Astrocyte of the cerebellum (primary cell): ENCODE data around the gene COL9A1.
"Not testable (repeated sequence)": the region's sequence is repeated elsewhere in the genome, so short reads cannot be mapped to it uniquely, and the experiment has no call there.

Source experiments
- DNase-seq: peaks from one replicate; pipeline ENCODE4 v3.0.0-alpha.2; 2011; ENCODE audit warnings: low read depth
- H3K4me3 ChIP-seq: 2 replicates; pipeline ENCODE4 v1.5.1; 2011; ENCODE audit warnings: mild to moderate bottlenecking, low read depth, low read length, moderate library complexity
- in situ Hi-C: cut with HindIII; loops from 2 replicates; pipeline ENCODE4 v1.10.0; 2017; ENCODE audit warnings: low sequenced_read_pairs
- TF ChIP-seq, protein P1 (sequence below): IDR thresholded peaks from 2 replicates; pipeline ENCODE4 v1.5.1; 2012; ENCODE audit warnings: low read length, low read depth, moderate library complexity, mild to moderate bottlenecking; ENCODE audit errors: missing control alignments

Gene COL9A1

DNA sequence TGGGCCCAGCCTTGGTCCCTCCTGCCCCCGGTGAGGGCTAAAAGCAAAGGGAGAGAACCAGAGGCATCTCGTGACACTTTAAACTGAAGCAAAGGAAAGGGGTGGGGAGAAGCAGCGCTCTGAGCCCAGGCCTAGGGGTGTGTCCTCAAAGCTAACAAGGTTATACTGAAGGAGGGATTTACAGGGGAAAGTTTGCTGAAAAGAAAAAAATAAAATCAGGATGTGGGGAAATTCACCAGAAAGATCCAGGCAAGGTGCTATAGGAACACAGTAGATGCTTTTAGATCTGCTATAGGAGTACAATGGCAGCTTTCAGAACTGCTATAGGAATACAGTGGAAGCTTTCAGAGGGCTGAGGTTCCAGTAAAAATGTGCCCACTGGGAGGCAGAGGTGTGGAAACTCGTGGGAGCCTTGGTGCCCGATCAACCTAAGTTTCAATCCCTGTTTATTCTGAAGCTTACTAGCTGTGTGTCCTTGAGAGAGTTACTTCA lies at the start of gene COL9A1:
Gene COL9A1 (minus strand): TSS at position 51 of the 492 bp plus-strand sequence. CDS start 160 bp downstream, outside the sequence.
- TF ChIP-seq, protein P1, sequence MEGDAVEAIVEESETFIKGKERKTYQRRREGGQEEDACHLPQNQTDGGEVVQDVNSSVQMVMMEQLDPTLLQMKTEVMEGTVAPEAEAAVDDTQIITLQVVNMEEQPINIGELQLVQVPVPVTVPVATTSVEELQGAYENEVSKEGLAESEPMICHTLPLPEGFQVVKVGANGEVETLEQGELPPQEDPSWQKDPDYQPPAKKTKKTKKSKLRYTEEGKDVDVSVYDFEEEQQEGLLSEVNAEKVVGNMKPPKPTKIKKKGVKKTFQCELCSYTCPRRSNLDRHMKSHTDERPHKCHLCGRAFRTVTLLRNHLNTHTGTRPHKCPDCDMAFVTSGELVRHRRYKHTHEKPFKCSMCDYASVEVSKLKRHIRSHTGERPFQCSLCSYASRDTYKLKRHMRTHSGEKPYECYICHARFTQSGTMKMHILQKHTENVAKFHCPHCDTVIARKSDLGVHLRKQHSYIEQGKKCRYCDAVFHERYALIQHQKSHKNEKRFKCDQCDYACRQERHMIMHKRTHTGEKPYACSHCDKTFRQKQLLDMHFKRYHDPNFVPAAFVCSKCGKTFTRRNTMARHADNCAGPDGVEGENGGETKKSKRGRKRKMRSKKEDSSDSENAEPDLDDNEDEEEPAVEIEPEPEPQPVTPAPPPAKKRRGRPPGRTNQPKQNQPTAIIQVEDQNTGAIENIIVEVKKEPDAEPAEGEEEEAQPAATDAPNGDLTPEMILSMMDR = no peak
- in situ Hi-C loops = no loop called here
- DNase-seq = no peak
- no peak within 1 kb of the TSS for H3K4me3 ChIP-seq

DNA sequence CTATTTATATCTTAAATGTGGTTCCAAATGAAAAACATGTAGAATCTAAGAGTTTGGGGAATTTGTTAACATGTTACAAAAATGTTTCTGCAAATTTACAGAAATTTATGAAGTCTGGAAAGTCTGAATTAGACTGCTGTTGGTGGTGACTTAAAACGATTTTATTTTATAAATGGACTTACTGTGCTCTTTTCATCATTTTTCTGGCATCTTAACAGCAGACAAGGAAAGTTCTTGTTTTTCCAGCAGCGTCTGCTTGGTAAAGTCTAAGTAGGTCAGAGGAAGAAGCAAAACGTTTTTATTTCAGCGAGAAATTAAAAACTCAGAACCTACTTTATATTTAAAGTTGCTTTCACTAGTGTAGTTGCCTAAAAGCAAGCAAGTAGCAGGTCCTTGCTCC lies 48.6 kb upstream of the COL9A1 start:
- H3K4me3 ChIP-seq = no peak overlapping the region
- TF ChIP-seq, protein P1 = no peak
- in situ Hi-C loops = no loop called here
- DNase-seq = no peak

DNA sequence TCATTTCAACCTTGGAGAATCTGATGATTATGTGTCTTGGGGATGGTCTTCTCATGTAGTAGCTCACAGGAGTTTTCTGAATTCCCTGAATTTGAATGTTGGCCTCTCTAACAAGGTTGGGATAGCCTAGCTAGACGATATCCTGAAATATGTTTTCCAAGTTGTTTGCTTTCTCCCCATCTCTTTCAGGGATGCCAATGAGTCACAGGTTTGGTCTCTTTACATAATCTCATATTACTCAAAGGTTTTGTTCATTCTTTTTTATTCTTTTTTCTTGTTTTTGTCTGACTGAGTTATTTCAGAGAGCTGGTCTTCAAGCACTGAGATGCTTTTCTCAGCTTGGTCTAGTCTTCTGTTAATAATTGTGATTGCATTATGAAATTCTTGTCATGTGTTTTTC lies 42.7 kb upstream of the COL9A1 start:
- no peak for DNase-seq
- H3K4me3 ChIP-seq = no peak overlapping the region
- in situ Hi-C loops = no loop called here
- TF ChIP-seq, protein P1 = no peak

DNA sequence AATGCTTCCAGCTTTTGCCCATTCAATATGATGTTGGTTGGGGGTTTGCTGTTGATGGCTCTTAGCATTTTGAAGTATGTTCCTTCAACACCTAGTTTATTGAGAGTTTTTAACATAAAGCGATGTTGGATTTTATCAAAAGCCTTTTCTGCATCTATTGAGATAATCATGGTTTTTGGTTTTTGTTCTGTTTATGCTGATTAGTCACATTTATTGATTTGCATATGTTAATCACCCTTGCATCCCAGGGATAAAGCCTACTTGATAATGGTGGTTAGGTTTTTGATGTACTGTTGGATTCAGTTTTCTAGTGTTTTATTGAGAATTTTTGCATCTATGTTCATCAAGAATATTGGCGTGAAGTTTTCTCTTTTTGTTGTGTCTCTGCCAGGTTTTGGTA lies 40.4 kb upstream of the COL9A1 start:
- H3K4me3 ChIP-seq = no peak overlapping the region
- TF ChIP-seq, protein P1 = no peak
- no peak for DNase-seq
- in situ Hi-C loops = no loop called here

DNA sequence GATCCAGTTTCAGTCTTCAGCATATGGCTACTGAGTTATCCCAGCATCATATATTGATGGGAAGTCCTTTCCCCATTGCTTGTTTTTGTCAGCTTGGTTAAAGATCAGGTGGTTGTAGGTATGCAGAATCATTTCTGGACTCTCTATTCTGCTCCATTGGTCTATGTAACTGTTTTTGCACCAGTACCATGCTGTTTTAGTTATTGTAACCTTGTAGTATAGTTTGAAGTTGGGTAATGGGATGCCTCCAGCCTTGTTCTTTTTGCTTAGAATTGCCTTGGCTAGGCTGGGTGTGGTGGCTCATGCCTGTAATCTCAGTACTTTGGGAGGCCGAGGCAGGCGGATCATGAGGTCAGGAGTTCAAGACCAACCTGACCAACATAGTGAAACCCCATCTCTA lies 36.9 kb upstream of the COL9A1 start:
- H3K4me3 ChIP-seq, in situ Hi-C loops, DNase-seq: not testable (repeated sequence)

DNA sequence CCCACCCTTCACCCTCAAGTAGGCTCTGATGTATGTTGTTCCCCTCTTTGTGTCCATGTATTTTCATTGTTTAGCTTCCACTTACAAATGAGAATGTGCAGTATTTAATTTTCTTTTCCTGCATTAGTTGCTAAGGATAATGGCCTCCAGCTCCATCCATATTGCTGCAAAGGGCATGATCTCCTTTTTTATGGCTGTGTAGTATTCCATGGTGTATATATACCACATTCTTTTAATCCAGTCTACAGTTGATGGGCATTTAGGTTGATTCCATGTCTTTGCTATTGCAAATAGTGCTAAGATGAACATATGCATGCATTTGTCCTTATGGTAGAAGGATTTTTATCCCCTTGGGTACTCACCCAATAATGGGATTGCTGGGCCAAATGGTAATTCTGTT lies 35.9 kb upstream of the COL9A1 start:
- in situ Hi-C loops = no loop called here

DNA sequence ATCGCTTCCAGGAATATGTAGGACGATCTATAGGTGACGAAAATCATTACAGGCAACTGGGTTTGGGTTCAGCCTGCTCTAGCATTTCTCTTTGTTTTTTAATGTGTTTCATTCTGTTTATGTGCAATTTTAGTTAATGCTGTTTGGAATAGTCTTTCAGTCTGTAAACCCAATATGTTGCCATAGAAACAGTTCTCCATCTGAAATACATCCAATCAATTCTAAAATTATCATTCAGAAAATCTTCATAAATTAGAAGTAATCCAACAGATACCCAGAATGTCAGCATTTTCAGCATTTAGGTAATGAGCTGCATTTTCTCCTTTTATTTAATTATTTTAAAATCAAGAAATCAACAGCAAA lies 34.8 kb upstream of the COL9A1 start:
- no peak for DNase-seq
- TF ChIP-seq, protein P1 = no peak
- H3K4me3 ChIP-seq = no peak overlapping the region
- in situ Hi-C loops = no loop called here

More for the DNA sequence above, 35.9 kb upstream of the COL9A1 start:
- no peak for DNase-seq
- H3K4me3 ChIP-seq = no peak overlapping the region
- TF ChIP-seq, protein P1 = no peak
